Measurements from ENCODE around the gene HOXB8.

GRCh38 chr17:48612854-48613691 is 2.0 kb downstream of the HOXB8 start:
- TF ChIP-seq CTCF (conservative IDR thresholded peaks at IDR 0.05; ENCODE audit: low read depth, low read length): no peak
- no peak for TF ChIP-seq EZH2 (IDR thresholded peaks at IDR 0.05; ENCODE audit: low read length, unreplicated experiment)
- no peak for TF ChIP-seq EZH2phosphoT487 (IDR thresholded peaks at IDR 0.05; ENCODE audit: borderline replicate concordance, low read length)

All from PC-3 (cell line).